ENCODE measurements around the gene GPR17. TPM values are rescaled to one million over a fixed set of nuclear protein-coding genes. Genes with fewer than 3 reads are reported as not detected.

GPR17 gene
- total RNA-seq, 1 experiment from 2014 or later: 0.35 TPM

GRCh38 chr2:127679680-127680361 is 33.9 kb downstream of the GPR17 start:
- no peak overlapping the region for H3K14ac ChIP-seq (ENCODE audit: insufficient read depth, low read length)
- no peak overlapping the region for H3K4ac ChIP-seq (ENCODE audit: low read depth, low read length)
- no peak overlapping the region for H2AK5ac ChIP-seq (ENCODE audit: insufficient read length, low read length)
- H3K56ac ChIP-seq (ENCODE audit: insufficient read length, low read depth, low read length): no peak overlapping the region
- no peaks in the 10 kb centered on the region; the same call in 1 of the 2 replicates for H3K4me1 ChIP-seq (ENCODE audit: insufficient read depth, low read length)
- no peak for TF ChIP-seq CTCF (conservative IDR thresholded peaks at IDR 0.05)
- H3K23ac ChIP-seq (ENCODE audit: insufficient read length, low read depth, low read length): no peak overlapping the region
- Mint-ChIP-seq H3K4me1 (peaks cover 12 to 15% of the 10 kb centered on the region in 2 experiments), H3K9me3 (no peaks in the 10 kb centered on the region), H3K27me3 (ENCODE audit: low read depth) (peaks cover 52% of the 10 kb centered on the region), H3K36me3 (ENCODE audit: insufficient read depth in 1 of 3, low read depth in 3 of 3) (no peaks in the 10 kb centered on the region; a peak in 1 of 7 replicates), H3K27ac (no peak overlapping the region), H3K4me3 (no peak overlapping the region)
- H4K91ac ChIP-seq (ENCODE audit: insufficient read length, low read depth, low read length): no peak overlapping the region
- no peak overlapping the region for H2BK12ac ChIP-seq (ENCODE audit: insufficient read length, low read depth, low read length)
- no peak overlapping the region for H2BK20ac ChIP-seq (ENCODE audit: low read depth, low read length, poor library complexity, severe bottlenecking)
- no peak overlapping the region for H3K9ac ChIP-seq (ENCODE audit: extremely low read depth, insufficient read length, low read length)
- no peak overlapping the region for H3K18ac ChIP-seq (ENCODE audit: insufficient read length, low read depth, low read length)
- H2AFZ ChIP-seq (ENCODE audit: low read length): no peak overlapping the region
- no peaks in the 10 kb centered on the region for H3K9me3 ChIP-seq (ENCODE audit: control insufficient read depth, low read depth, low read length)
- H3K23me2 ChIP-seq (ENCODE audit: insufficient read length, low read depth, low read length, poor library complexity, severe bottlenecking): peaks cover 6% of the 10 kb centered on the region
- peaks cover 8% of the 10 kb centered on the region; the same call in 1 of the 2 replicates for H3K27me3 ChIP-seq (ENCODE audit: insufficient read depth, low read length)
- H3K79me2 ChIP-seq (ENCODE audit: insufficient read depth, low read length): no peaks in the 10 kb centered on the region
- no peak overlapping the region for H2BK5ac ChIP-seq (ENCODE audit: insufficient read length, low read length)
- DNase-seq: no peak
- no peaks in the 10 kb centered on the region for H4K20me1 ChIP-seq (ENCODE audit: control insufficient read depth, insufficient read depth, insufficient read length)
- H3K79me1 ChIP-seq (ENCODE audit: insufficient read depth, low read depth, low read length, poor library complexity, severe bottlenecking): no peaks in the 10 kb centered on the region
- H4K5ac ChIP-seq (ENCODE audit: insufficient read length, low read depth, low read length): no peak overlapping the region
- no peak overlapping the region for H3K4me2 ChIP-seq (ENCODE audit: insufficient read depth, insufficient read length, low read length)
- no peak overlapping the region for H2BK120ac ChIP-seq (ENCODE audit: low read depth, low read length, poor library complexity, severe bottlenecking)
- no peak overlapping the region for H2BK15ac ChIP-seq (ENCODE audit: low read depth, low read length)
- no peak overlapping the region for H4K8ac ChIP-seq (replicated peaks; ENCODE audit: insufficient read length, low read depth, low read length)
- no peak overlapping the region for H3T11ph ChIP-seq (ENCODE audit: low read length)
- WGBS (ENCODE audit: extremely low coverage, insufficient read length, low lambda C conversion rate): no CpG with 5 or more reads among the region's 15 CpGs
- H3K27ac ChIP-seq (ENCODE audit: insufficient read length, low read depth, low read length): no peak overlapping the region

Data from H9 (cell line).